MM.1S (cell line): Measurements from ENCODE around the gene TOM1.
A peak's percentile ranks its signal among the peaks of the same experiment; 100 is the strongest.

Source experiments
- DNase-seq: peaks from one replicate; pipeline ENCODE4 v3.0.0-alpha.2; 2015
- H2AFZ ChIP-seq: fragments of 300-600 bp; sonication (generic); 2 replicates; pipeline ENCODE4 v1.6.0; 2016; ENCODE audit warnings: antibody characterized with exemption, low read length
- H3F3A ChIP-seq: fragments of 300-600 bp; sonication (generic); 2 replicates; pipeline ENCODE4 v1.6.1; 2016; ENCODE audit warnings: mild to moderate bottlenecking, antibody characterized with exemption, low read length, moderate library complexity, mixed read lengths; ENCODE audit not compliant: insufficient read depth
- H3K27ac ChIP-seq: fragments of 300-600 bp; sonication (generic); 2 replicates; pipeline ENCODE4 v1.5.1; 2016; ENCODE audit warnings: mild to moderate bottlenecking, low read length
- H3K27me3 ChIP-seq: fragments of 300-600 bp; sonication (generic); replicated peaks from 2 replicates; pipeline ENCODE4 v1.6.0; 2016; ENCODE audit warnings: low read length; ENCODE audit not compliant: insufficient read depth
- H3K36me3 ChIP-seq: fragments of 300-600 bp; sonication (generic); replicated peaks from 2 replicates; pipeline ENCODE4 v1.6.1; 2016; ENCODE audit warnings: mild to moderate bottlenecking, low read length, mixed read lengths; ENCODE audit not compliant: insufficient read depth
- H3K4me1 ChIP-seq: fragments of 300-600 bp; sonication (generic); 2 replicates; pipeline ENCODE4 v1.6.1; 2016; ENCODE audit warnings: low read length, mixed read lengths
- H3K4me2 ChIP-seq: fragments of 300-600 bp; sonication (generic); 2 replicates; pipeline ENCODE4 v1.6.0; 2016; ENCODE audit warnings: low read depth, low read length
- H3K4me3 ChIP-seq: fragments of 300-600 bp; sonication (generic); 2 replicates; pipeline ENCODE4 v1.5.1; 2016; ENCODE audit warnings: low read length, mixed read lengths
- H3K79me2 ChIP-seq: fragments of 300-600 bp; sonication (generic); 2 replicates; pipeline ENCODE4 v1.6.1; 2016; ENCODE audit warnings: mixed run types, low read length, mixed read lengths
- H3K9ac ChIP-seq: fragments of 300-600 bp; sonication (generic); 2 replicates; pipeline ENCODE4 v1.6.1; 2016; ENCODE audit warnings: low read length, mixed read lengths
- H3K9me2 ChIP-seq: fragments of 300-600 bp; sonication (generic); replicated peaks from 2 replicates; pipeline ENCODE4 v1.6.1; 2016; ENCODE audit warnings: mild to moderate bottlenecking, low read length, mixed read lengths; ENCODE audit not compliant: insufficient read depth
- H3K9me3 ChIP-seq: fragments of 300-600 bp; sonication (generic); replicated peaks from 2 replicates; pipeline ENCODE4 v1.6.1; 2016; ENCODE audit warnings: mild to moderate bottlenecking, low read length, mixed read lengths; ENCODE audit not compliant: insufficient read depth
- H4K20me1 ChIP-seq: fragments of 300-600 bp; sonication (generic); 2 replicates; pipeline ENCODE4 v1.6.1; 2016; ENCODE audit warnings: mild to moderate bottlenecking, low read length, moderate library complexity, mixed read lengths; ENCODE audit not compliant: insufficient read depth
- EZH2 ChIP-seq: fragments of 300-600 bp; sonication (generic); optimal IDR thresholded peaks from 2 replicates; pipeline ENCODE3; 2017; ENCODE audit warnings: low read depth, mild to moderate bottlenecking, antibody characterized with exemption, low read length, mixed read lengths
- EZH2phosphoT487 ChIP-seq: fragments of 300-600 bp; sonication (generic); IDR thresholded peaks from 2 replicates; pipeline ENCODE4 v1.6.1; 2018; ENCODE audit warnings: antibody characterized with exemption, low read length
- TF ChIP-seq, protein P1 (sequence below): fragments of 300-600 bp; sonication (generic); IDR thresholded peaks from 2 replicates; pipeline ENCODE4 v1.5.1; 2016; ENCODE audit warnings: antibody characterized with exemption, low read length, mixed read lengths

Gene TOM1

DNA sequence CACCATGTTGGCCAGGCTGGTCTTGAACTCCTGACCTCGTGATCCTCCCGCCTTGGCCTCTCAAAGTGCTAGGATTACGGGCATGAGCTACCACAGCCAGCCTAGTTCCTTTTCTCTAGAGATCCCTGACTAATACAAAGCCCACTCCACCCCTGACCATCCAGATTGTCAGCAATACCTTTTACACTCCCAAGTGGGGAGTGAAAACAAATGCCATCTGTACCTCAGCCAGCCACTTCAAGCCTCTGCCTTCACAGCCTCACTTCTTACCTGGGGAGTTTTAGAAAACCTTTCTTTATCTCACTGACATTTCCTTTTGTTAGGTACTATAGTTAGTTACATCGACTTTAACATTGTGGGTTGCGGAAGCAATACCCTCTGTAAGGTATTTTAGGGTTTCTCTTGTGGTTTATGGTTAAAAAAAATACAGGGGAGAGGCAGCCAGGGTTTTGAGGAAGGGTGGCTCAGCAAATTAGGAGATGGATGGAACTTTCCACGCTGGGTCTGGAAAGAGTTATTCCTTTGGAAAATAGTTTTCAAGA lies 8.9 kb downstream of the TOM1 start:
- H3K4me2 ChIP-seq = peak overlapping the region; percentile 50
- H3K4me3 ChIP-seq = no peak overlapping the region
- no peaks in the 10 kb centered on the region for H3K36me3 ChIP-seq
- peak overlapping the region; percentile 85 for H3K27ac ChIP-seq
- H3K27me3 ChIP-seq = no peaks in the 10 kb centered on the region
- H2AFZ ChIP-seq = no peak overlapping the region
- peaks cover 62% of the 10 kb centered on the region for H3K4me1 ChIP-seq
- peaks cover 56% of the 10 kb centered on the region for H3K79me2 ChIP-seq
- H3K9me2 ChIP-seq = no peaks in the 10 kb centered on the region
- TF ChIP-seq EZH2phosphoT487 (no peak), EZH2 (no peak)
- TF ChIP-seq, protein P1, sequence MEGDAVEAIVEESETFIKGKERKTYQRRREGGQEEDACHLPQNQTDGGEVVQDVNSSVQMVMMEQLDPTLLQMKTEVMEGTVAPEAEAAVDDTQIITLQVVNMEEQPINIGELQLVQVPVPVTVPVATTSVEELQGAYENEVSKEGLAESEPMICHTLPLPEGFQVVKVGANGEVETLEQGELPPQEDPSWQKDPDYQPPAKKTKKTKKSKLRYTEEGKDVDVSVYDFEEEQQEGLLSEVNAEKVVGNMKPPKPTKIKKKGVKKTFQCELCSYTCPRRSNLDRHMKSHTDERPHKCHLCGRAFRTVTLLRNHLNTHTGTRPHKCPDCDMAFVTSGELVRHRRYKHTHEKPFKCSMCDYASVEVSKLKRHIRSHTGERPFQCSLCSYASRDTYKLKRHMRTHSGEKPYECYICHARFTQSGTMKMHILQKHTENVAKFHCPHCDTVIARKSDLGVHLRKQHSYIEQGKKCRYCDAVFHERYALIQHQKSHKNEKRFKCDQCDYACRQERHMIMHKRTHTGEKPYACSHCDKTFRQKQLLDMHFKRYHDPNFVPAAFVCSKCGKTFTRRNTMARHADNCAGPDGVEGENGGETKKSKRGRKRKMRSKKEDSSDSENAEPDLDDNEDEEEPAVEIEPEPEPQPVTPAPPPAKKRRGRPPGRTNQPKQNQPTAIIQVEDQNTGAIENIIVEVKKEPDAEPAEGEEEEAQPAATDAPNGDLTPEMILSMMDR = no peak
- H3K9me3 ChIP-seq = no peaks in the 10 kb centered on the region
- peak; percentile 84 for DNase-seq
- H3K9ac ChIP-seq = peak overlapping the region; percentile 25; the same call in 1 of the 2 replicates
- peaks cover 44% of the 10 kb centered on the region for H3F3A ChIP-seq
- 0 out of 2 replicates have a peak, but pooled peaks cover 5% of the 10 kb centered on the region for H4K20me1 ChIP-seq

DNA sequence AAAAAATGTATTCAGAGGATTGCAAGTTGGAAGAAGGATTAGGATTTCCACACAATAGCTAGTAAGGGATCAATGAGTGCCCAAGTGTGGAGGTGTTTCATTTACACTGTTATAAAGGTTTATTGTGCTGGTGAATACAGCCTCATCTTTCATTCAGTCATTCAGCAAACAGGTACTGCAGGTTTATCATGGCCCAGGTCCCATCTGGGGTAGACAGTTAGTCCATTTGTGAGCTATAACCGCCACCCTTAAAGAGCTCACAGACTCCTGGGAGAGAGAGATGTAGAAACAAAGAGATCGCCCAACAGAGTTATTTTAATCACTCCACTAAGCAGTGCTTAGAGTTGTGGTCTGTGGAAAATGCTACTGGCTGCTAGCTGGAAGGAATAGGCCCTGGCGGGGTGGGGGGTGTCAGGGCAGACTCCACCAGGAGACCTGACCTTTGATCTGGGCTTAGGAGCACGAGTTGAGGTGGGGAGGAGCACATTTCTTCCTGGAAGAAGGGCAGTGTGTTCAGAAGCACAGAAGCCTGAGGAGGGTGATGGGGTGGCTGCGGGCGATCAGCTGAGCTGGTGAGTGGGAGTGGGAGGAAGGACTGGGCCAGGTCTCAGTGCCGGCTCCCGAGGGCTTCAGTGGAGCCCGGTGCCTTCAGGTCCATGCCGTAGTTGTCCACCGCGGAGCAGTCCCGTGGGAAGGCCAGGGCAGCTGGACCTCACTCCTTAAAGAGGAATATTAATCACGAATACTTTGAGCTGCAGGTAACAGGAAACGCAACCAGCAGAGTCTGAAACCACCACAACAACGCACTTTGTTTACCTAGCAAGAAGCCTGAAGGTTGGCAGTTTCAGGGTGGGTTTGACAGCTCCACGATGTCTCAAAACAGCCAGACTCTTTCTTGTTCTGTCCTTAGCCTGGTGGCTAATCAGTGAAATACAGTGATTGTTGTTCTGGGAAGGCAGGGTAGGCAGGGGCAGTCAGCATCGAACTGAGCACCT lies 11.2 kb downstream of the TOM1 start:
- Histone ChIP-seq H3K4me2 (peak overlapping the region; percentile 88), H3F3A (peaks cover 44% of the 10 kb centered on the region), H3K9me3 (no peaks in the 10 kb centered on the region), H3K9ac (peak overlapping the region; percentile 45), H3K4me3 (peak overlapping the region; percentile 47), H3K79me2 (peaks cover 59% of the 10 kb centered on the region), H2AFZ (no peak overlapping the region), H3K36me3 (no peaks in the 10 kb centered on the region), H3K27ac (peak overlapping the region; percentile 72), H3K4me1 (peaks cover 59% of the 10 kb centered on the region), H3K27me3 (no peaks in the 10 kb centered on the region), H3K9me2 (no peaks in the 10 kb centered on the region), H4K20me1 (0 out of 2 replicates have a peak, but pooled peaks cover 5% of the 10 kb centered on the region)
- TF ChIP-seq, protein P1 = peak; percentile 33
- TF ChIP-seq EZH2 = no peak
- peak; percentile 76 for DNase-seq

DNA sequence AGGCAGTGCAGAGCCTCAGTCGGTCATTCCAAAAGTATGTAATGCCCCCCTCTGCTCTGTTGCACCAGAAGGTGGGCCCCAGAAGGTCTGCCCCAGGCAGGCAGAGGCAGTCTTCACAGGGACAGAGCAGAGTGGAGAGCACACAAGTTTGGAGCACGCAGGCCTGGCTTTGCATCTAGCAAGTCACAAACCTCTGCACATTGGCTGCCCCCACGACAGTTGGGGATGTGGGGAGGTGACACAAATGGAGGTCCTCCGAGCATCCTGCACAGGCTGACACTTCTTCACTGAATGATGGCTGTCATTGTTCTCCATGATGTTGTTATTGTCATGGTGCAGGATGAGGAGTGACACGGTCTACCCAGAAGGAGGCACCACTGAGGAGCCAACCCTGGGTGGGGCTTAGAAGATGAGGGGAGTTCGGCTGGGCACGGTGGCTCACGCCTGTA lies 11.9 kb downstream of the TOM1 start:
- DNase-seq = no peak
- Histone ChIP-seq H3K79me2 (peaks cover 55% of the 10 kb centered on the region), H3K4me1 (peaks cover 52% of the 10 kb centered on the region), H3F3A (peaks cover 44% of the 10 kb centered on the region), H3K36me3 (no peaks in the 10 kb centered on the region), H3K9me3 (no peaks in the 10 kb centered on the region), H3K9me2 (no peaks in the 10 kb centered on the region), H3K9ac (peak overlapping the region; percentile 24; the same call in 1 of the 2 replicates), H3K27ac (peak overlapping the region; percentile 72), H2AFZ (no peak overlapping the region), H3K4me2 (peak overlapping the region; percentile 88), H3K4me3 (peak overlapping the region; percentile 47), H4K20me1 (0 out of 2 replicates have a peak, but pooled peaks cover 5% of the 10 kb centered on the region), H3K27me3 (no peaks in the 10 kb centered on the region)
- TF ChIP-seq EZH2 = no peak
- TF ChIP-seq, protein P1 = no peak
- TF ChIP-seq EZH2phosphoT487 = no peak
